IMR-90 (cell line): ENCODE data around the gene YBEY. TPM values are rescaled to one million over a fixed set of nuclear protein-coding genes. Genes with fewer than 3 reads are reported as not detected.

ENCODE experiments used
- ATAC-seq: fragments of 200-7000 bp; cut with Tn5 transposase; 2 replicates; pipeline ENCODE4 v1.9.1; 2020; ENCODE audit warnings: low read depth, mild to moderate bottlenecking, moderate library complexity
- BruUV-seq: library from RNA; stranded (reverse); fragments of 400-500 nt; replicated peaks from 2 replicates; lab custom pipeline; 2021; lab: Mats Ljungman, UMichigan
- CTCF ChIA-PET: fragments of 300-600 bp; formaldehyde crosslinking; extraction: SDS; loops from one replicate; lab custom pipeline; 2021; ENCODE audit warnings: antibody characterized with exemption; lab: Yijun Ruan, JAX
- POLR2A ChIA-PET: fragments of 300-600 bp; sonication (Branson Sonifier 250); formaldehyde crosslinking; loops from one replicate; lab custom pipeline; 2022; ENCODE audit warnings: antibody characterized with exemption; ENCODE audit not compliant: unreplicated experiment; lab: Charles Lee
- DNase-seq: peaks from one replicate; pipeline ENCODE4 v3.0.0; 2013
- H2AFZ ChIP-seq: replicated peaks from 2 replicates; pipeline ENCODE3; 2013; ENCODE audit warnings: low read length, mild to moderate bottlenecking; ENCODE audit not compliant: poor library complexity
- H2AK5ac ChIP-seq: 2 replicates; pipeline ENCODE4 v1.6.1; 2013; ENCODE audit warnings: low read depth, low read length, inconsistent platforms
- H2AK9ac ChIP-seq: replicated peaks from 2 replicates; pipeline ENCODE3; 2013; ENCODE audit warnings: mild to moderate bottlenecking, low read depth, low read length, moderate library complexity; ENCODE audit not compliant: poor library complexity
- H2BK120ac ChIP-seq: 2 replicates; pipeline ENCODE4 v1.6.1; 2013; ENCODE audit warnings: low read depth, low read length, inconsistent platforms
- H2BK15ac ChIP-seq: 3 replicates; pipeline ENCODE4 v1.6.1; 2013; ENCODE audit warnings: low read depth, low read length, inconsistent platforms
- H2BK20ac ChIP-seq: 2 replicates; pipeline ENCODE4 v1.6.1; 2013; ENCODE audit warnings: low read depth, mild to moderate bottlenecking, inconsistent platforms, low read length, moderate library complexity
- H2BK5ac ChIP-seq: 2 replicates; pipeline ENCODE4 v1.6.1; 2013; ENCODE audit warnings: mild to moderate bottlenecking, low read depth, low read length, inconsistent platforms; ENCODE audit not compliant: poor library complexity, severe bottlenecking
- H3K14ac ChIP-seq: replicated peaks from 2 replicates; pipeline ENCODE4 v1.6.1; 2013; ENCODE audit warnings: low read depth, low read length, inconsistent platforms
- H3K18ac ChIP-seq: 2 replicates; pipeline ENCODE4 v1.6.1; 2013; ENCODE audit warnings: low read depth, low read length, control low read depth
- H3K23ac ChIP-seq: 2 replicates; pipeline ENCODE4 v1.6.1; 2013; ENCODE audit warnings: low read depth, low read length, inconsistent platforms
- H3K27ac ChIP-seq: 2 replicates; pipeline ENCODE4 v1.5.1; 2013; ENCODE audit warnings: mild to moderate bottlenecking, control low read depth, low read length; ENCODE audit not compliant: insufficient read depth
- H3K27me3 ChIP-seq: 2 replicates; pipeline ENCODE4 v1.6.1; 2013; ENCODE audit warnings: low read length; ENCODE audit not compliant: control insufficient read depth, insufficient read depth
- H3K36me3 ChIP-seq: 2 replicates; pipeline ENCODE4 v1.6.1; 2013; ENCODE audit warnings: low read length, mixed read lengths; ENCODE audit not compliant: control insufficient read depth, insufficient read depth
- H3K4ac ChIP-seq: 2 replicates; pipeline ENCODE4 v1.6.1; 2013; ENCODE audit warnings: low read depth, low read length, inconsistent platforms
- H3K4me1 ChIP-seq: 2 replicates; pipeline ENCODE4 v1.6.1; 2013; ENCODE audit warnings: low read length, mixed read lengths; ENCODE audit not compliant: control insufficient read depth, insufficient read depth
- H3K4me2 ChIP-seq: 2 replicates; pipeline ENCODE4 v1.6.1; 2013; ENCODE audit warnings: low read depth, mild to moderate bottlenecking, control low read depth, low read length, moderate library complexity
- H3K4me3 ChIP-seq: 2 replicates; pipeline ENCODE4 v1.5.1; 2013; ENCODE audit warnings: low read depth, mild to moderate bottlenecking, control low read depth, low read length, moderate library complexity; ENCODE audit not compliant: insufficient read depth
- H3K56ac ChIP-seq: 2 replicates; pipeline ENCODE4 v1.6.1; 2013; ENCODE audit warnings: low read length, inconsistent platforms; ENCODE audit not compliant: insufficient read depth; ENCODE audit errors: extremely low read depth
- H3K79me1 ChIP-seq, 2 experiments: 2 replicates each; pipeline ENCODE4 v1.6.1; 2013; ENCODE audit warnings: low read length in 2 of 2, inconsistent platforms in 1 of 2, low read depth in 1 of 2
- H3K9ac ChIP-seq: 2 replicates; pipeline ENCODE4 v1.6.1; 2013; ENCODE audit warnings: low read depth, low read length, control low read depth
- H3K9me1 ChIP-seq: 2 replicates; pipeline ENCODE4 v1.6.1; 2013; ENCODE audit warnings: low read length, inconsistent platforms; ENCODE audit not compliant: insufficient read depth
- H3K9me3 ChIP-seq: 2 replicates; pipeline ENCODE4 v1.6.1; 2013; ENCODE audit warnings: low read length; ENCODE audit not compliant: control insufficient read depth, insufficient read depth
- H4K20me1 ChIP-seq: 2 replicates; pipeline ENCODE4 v1.6.1; 2013; ENCODE audit warnings: low read length, inconsistent platforms; ENCODE audit not compliant: insufficient read depth
- H4K5ac ChIP-seq: 2 replicates; pipeline ENCODE4 v1.6.1; 2013; ENCODE audit warnings: mild to moderate bottlenecking, low read depth, low read length, control low read depth
- H4K8ac ChIP-seq, 2 experiments: 2 replicates each; pipeline ENCODE4 v1.6.1; 2013; ENCODE audit warnings: low read depth in 2 of 2, low read length in 2 of 2, control low read depth in 1 of 2, inconsistent platforms in 1 of 2
- H4K91ac ChIP-seq: 2 replicates; pipeline ENCODE4 v1.6.1; 2013; ENCODE audit warnings: low read depth, low read length, inconsistent platforms; ENCODE audit not compliant: insufficient read depth
- CTCF ChIP-seq: conservative IDR thresholded peaks from 2 replicates; pipeline ENCODE4 v1.5.1; 2012; ENCODE audit warnings: mild to moderate bottlenecking, low read depth, low read length, improper control_type of control experiment
- FOS ChIP-seq: fragments of 150-350 bp; IDR thresholded peaks from 2 replicates; pipeline ENCODE4 v1.6.1; 2016; ENCODE audit warnings: low read depth, low read length
- RFX5 ChIP-seq: IDR thresholded peaks from 2 replicates; pipeline ENCODE4 v1.8.0; 2012; ENCODE audit warnings: low read depth, mild to moderate bottlenecking, low read length, moderate library complexity
- WGBS, 2 experiments: methylation state at CpG; one replicate each; pipeline versions ENCODE4 v1.1.5 to v1.1.7; 2013; ENCODE audit warnings: missing lambda C conversion rate in 2 of 2; ENCODE audit not compliant: insufficient read length in 1 of 2; ENCODE audit errors: extremely low coverage in 2 of 2; 5-methylcytosine and 5-hydroxymethylcytosine counted together
- dilution Hi-C: fragments of 300-500 bp; cut with HindIII; formaldehyde crosslinking; loops from one replicate; pipeline ENCODE4 v1.14.3; 2018; ENCODE audit warnings: low sequenced_read_pairs; ENCODE audit not compliant: unreplicated experiment
- in situ Hi-C: fragments of 300-500 bp; cut with MboI; formaldehyde crosslinking; loops from 3 replicates; pipeline ENCODE4 v1.14.3; 2019; ENCODE audit warnings: low sequenced_read_pairs, inconsistent platforms, mixed read lengths
- intact Hi-C: fragments of 100-400 bp; cut with micrococcal nuclease; formaldehyde crosslinking; loops from 2 replicates; pipeline ENCODE4 v1.10.0; 2022
- polyA plus RNA-seq, 3 experiments: library from polyadenylated mRNA; depleted of rRNA; stranded (reverse); fragments of >200 nt; gene quantifications; 2 replicates each; pipeline ENCODE4 v1.2.3, GENCODE V29; 2012; ENCODE audit warnings: low replicate concordance in 1 of 3
- total RNA-seq: library from RNA; depleted of rRNA; stranded (reverse); fragments of >200 nt; gene quantifications from 2 replicates; pipeline ENCODE4 v1.2.3, GENCODE V29; 2012

YBEY gene
- total and polyA plus RNA-seq, 2 of the 4 experiments (the other 2 are of a cell fraction), result 5.9 to 26.2 TPM

- Histone ChIP-seq H3K9ac (no peak overlapping the region), H2AK9ac (no peak overlapping the region), H3K4me1 (no peaks in the 10 kb centered on the region; the same call in 1 of the 2 replicates), H3K27me3 (no peaks in the 10 kb centered on the region), H4K5ac (no peak overlapping the region), H4K91ac (no peak overlapping the region), H3K79me1 (peaks cover 7 to 26% of the 10 kb centered on the region in 2 experiments; a peak in 3 of 4 replicates), H3K56ac (no peak overlapping the region), H2AFZ (no peak overlapping the region), H3K9me1 (peaks cover 23% of the 10 kb centered on the region), H4K8ac (no peak overlapping the region), H3K18ac (no peak overlapping the region), H2AK5ac (no peak overlapping the region), H2BK120ac (no peak overlapping the region), H3K14ac (no peak overlapping the region), H4K20me1 (peaks cover 6% of the 10 kb centered on the region), H2BK5ac (no peak overlapping the region), H2BK15ac (no peak overlapping the region), H3K4me3 (no peak overlapping the region), H3K36me3 (peaks cover 71% of the 10 kb centered on the region), H3K4ac (no peak overlapping the region), H2BK20ac (no peak overlapping the region), H3K9me3 (no peaks in the 10 kb centered on the region), H3K23ac (no peak overlapping the region), H3K4me2 (no peak overlapping the region), H3K27ac (no peak overlapping the region)
- BruUV-seq, result no TSS peak
- in situ Hi-C loops (no loop called here), intact Hi-C loops (loop anchor here (5.0 kb wide), 1 partner anchor 38 kb away; no protein-coding TSS in a partner anchor), dilution Hi-C loops (no loop called here)
- CTCF ChIA-PET, result no interaction called here
- 90% methylated on average over 2 of the region's 3 CpGs; no CpG with 5 or more reads in 1 of the 2 experiments for WGBS, 2 experiments
- ATAC-seq (no peak), DNase-seq (no peak)
- POLR2A ChIA-PET, result no interaction called here
- TF ChIP-seq FOS (no peak), RFX5 (no peak), CTCF (no peak)
These were observed 42.2 kb upstream of the YBEY start for GRCh38 chr21:46243960-46244361.
